Activated CD4-positive, alpha-beta memory T cell treated with anti-CD3 and anti-CD28 coated beads for 36 hours (primary cell): ENCODE measurements around the gene GNG2. TPM values are rescaled to one million over a fixed set of nuclear protein-coding genes. Genes with fewer than 3 reads are reported as not detected.

Experiments used
- CTCF ChIA-PET: fragments of 350-600 bp; sonication (Branson Sonifier 250); formaldehyde crosslinking; loops from one replicate; lab custom pipeline; 2021; ENCODE audit warnings: antibody characterized with exemption, inconsistent platforms; lab: Charles Lee
- POLR2A ChIA-PET: fragments of 350-600 bp; sonication (Branson Sonifier 250); formaldehyde crosslinking; loops from one replicate; lab custom pipeline; 2021; ENCODE audit warnings: antibody characterized with exemption; lab: Charles Lee
- DNase-seq: peaks from one replicate; pipeline ENCODE4 v3.0.0-alpha.2; 2020
- H3K27ac Mint-ChIP-seq: one replicate; pipeline ENCODE4 v1.8.0; 2021; ENCODE audit warnings: mixed read lengths
- H3K27me3 Mint-ChIP-seq: one replicate; pipeline ENCODE4 v1.8.0; 2021; ENCODE audit warnings: mixed read lengths
- H3K36me3 Mint-ChIP-seq: one replicate; pipeline ENCODE4 v1.8.0; 2021; ENCODE audit warnings: mixed read lengths
- H3K4me1 Mint-ChIP-seq: one replicate; pipeline ENCODE4 v1.8.0; 2021; ENCODE audit warnings: low read depth, mixed read lengths
- H3K4me3 Mint-ChIP-seq: one replicate; pipeline ENCODE4 v1.8.0; 2021; ENCODE audit warnings: mild to moderate bottlenecking, mixed read lengths
- H3K9me3 Mint-ChIP-seq: one replicate; pipeline ENCODE4 v1.8.0; 2021; ENCODE audit warnings: mixed read lengths
- intact Hi-C: fragments of 100-400 bp; cut with micrococcal nuclease; formaldehyde crosslinking; loops from one replicate; pipeline ENCODE4 v1.15.1; 2023
- total RNA-seq, 2 experiments: library from RNA; stranded (reverse); gene quantifications; one replicate each; pipeline ENCODE4 v1.2.3, GENCODE V29; 2021

The GNG2 gene
- total RNA-seq, 2 experiments from 2014 or later, result 146 TPM

- Mint-ChIP-seq H3K4me1 (peaks cover 26% of the 10 kb centered on the region), H3K27ac (no peak overlapping the region), H3K27me3 (no peaks in the 10 kb centered on the region), H3K36me3 (peaks cover 41% of the 10 kb centered on the region), H3K9me3 (no peaks in the 10 kb centered on the region), H3K4me3 (no peak overlapping the region)
- DNase-seq, result no peak
- ChIA-PET POLR2A (no interaction called here), CTCF (interaction anchor here (0.6 to 1.8 kb wide), 22 partner anchors 10 to 304 kb away, joined by 3 to 11 read pairs (median 4); no protein-coding TSS in a partner anchor)
- intact Hi-C loops, result loop anchor here (5.0 kb wide), 1 partner anchor 136 kb away; no protein-coding TSS in a partner anchor
Observed at GRCh38 chr14:51996148-51996746, 135.8 kb downstream of the GNG2 start.

GRCh38 chr14:51998348-51998747 is 137.9 kb downstream of the GNG2 start:
- no peaks in the 10 kb centered on the region for H3K27me3 Mint-ChIP-seq
- H3K36me3 Mint-ChIP-seq, result peaks cover 48% of the 10 kb centered on the region
- ChIA-PET POLR2A (no interaction called here), CTCF (interaction anchor here (1.2 kb wide), 1 partner anchor 20 kb away, joined by 3 read pairs; no protein-coding TSS in a partner anchor)
- H3K9me3 Mint-ChIP-seq, result no peaks in the 10 kb centered on the region
- H3K27ac Mint-ChIP-seq, result no peak overlapping the region
- no peak overlapping the region for H3K4me3 Mint-ChIP-seq
- intact Hi-C loops, result loop anchor here (5.0 kb wide), 1 partner anchor 134 kb away; no protein-coding TSS in a partner anchor
- H3K4me1 Mint-ChIP-seq, result peaks cover 13% of the 10 kb centered on the region
- DNase-seq, result no peak

- Mint-ChIP-seq H3K9me3 (no peaks in the 10 kb centered on the region), H3K4me3 (no peak overlapping the region), H3K36me3 (peaks cover 50% of the 10 kb centered on the region), H3K27ac (no peak overlapping the region), H3K27me3 (no peaks in the 10 kb centered on the region), H3K4me1 (peaks cover 6% of the 10 kb centered on the region)
- ChIA-PET POLR2A (no interaction called here), CTCF (no interaction called here)
- no peak for DNase-seq
- intact Hi-C loops, result loop anchor here (5.0 kb wide), 1 partner anchor 133 kb away; no protein-coding TSS in a partner anchor
Observed at GRCh38 chr14:51999084-51999483, 138.7 kb downstream of the GNG2 start.

- Mint-ChIP-seq H3K9me3 (no peaks in the 10 kb centered on the region), H3K36me3 (peaks cover 46% of the 10 kb centered on the region), H3K4me3 (no peak overlapping the region), H3K27me3 (no peaks in the 10 kb centered on the region), H3K27ac (no peak overlapping the region), H3K4me1 (no peaks in the 10 kb centered on the region)
- ChIA-PET POLR2A (no interaction called here), CTCF (interaction anchor here (0.7 kb wide), 1 partner anchor 15 kb away, joined by 4 read pairs; no protein-coding TSS in a partner anchor)
- DNase-seq, result no peak
- intact Hi-C loops, result no loop called here
Observed at GRCh38 chr14:52000019-52000582, 139.7 kb downstream of the GNG2 start.

DNA sequence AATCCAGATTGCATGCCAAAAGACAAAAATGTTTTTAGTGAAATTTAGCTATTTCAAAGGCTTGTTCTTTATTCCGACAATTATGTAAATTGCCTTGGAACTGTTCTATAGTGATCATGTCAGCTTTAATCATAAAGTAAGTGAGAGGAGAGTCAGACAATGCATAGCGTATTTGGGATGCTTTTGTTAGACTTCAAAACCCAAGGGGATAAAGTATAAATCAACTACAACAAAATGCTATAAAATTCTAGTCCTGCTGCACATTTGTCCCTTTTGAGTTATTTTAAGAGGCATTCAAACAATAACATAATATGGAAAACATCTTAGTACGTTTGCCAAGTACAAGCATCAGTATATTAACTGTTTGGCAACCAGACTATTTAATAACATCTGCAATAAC is 140.3 kb downstream of the GNG2 start:
- POLR2A ChIA-PET, result no interaction called here

GRCh38 chr14:52002542-52002941 is 142.1 kb downstream of the GNG2 start:
- ChIA-PET CTCF (interaction anchor here (1.1 kb wide), 2 partner anchors 12 to 24 kb away, joined by 3 read pairs; no protein-coding TSS in a partner anchor), POLR2A (no interaction called here)
- no peak overlapping the region for H3K4me3 Mint-ChIP-seq
- H3K36me3 Mint-ChIP-seq, result peaks cover 48% of the 10 kb centered on the region
- H3K4me1 Mint-ChIP-seq, result no peaks in the 10 kb centered on the region
- no peaks in the 10 kb centered on the region for H3K9me3 Mint-ChIP-seq
- H3K27ac Mint-ChIP-seq, result no peak overlapping the region
- no peak for DNase-seq
- intact Hi-C loops, result no loop called here
- no peaks in the 10 kb centered on the region for H3K27me3 Mint-ChIP-seq

More for the DNA sequence above, 140.3 kb downstream of the GNG2 start:
- H3K4me1 Mint-ChIP-seq, result no peaks in the 10 kb centered on the region
- no peak for DNase-seq
- no peaks in the 10 kb centered on the region for H3K27me3 Mint-ChIP-seq
- H3K9me3 Mint-ChIP-seq, result no peaks in the 10 kb centered on the region
- peaks cover 47% of the 10 kb centered on the region for H3K36me3 Mint-ChIP-seq
- H3K27ac Mint-ChIP-seq, result no peak overlapping the region
- CTCF ChIA-PET, result no interaction called here
- intact Hi-C loops, result no loop called here
- H3K4me3 Mint-ChIP-seq, result no peak overlapping the region

DNA sequence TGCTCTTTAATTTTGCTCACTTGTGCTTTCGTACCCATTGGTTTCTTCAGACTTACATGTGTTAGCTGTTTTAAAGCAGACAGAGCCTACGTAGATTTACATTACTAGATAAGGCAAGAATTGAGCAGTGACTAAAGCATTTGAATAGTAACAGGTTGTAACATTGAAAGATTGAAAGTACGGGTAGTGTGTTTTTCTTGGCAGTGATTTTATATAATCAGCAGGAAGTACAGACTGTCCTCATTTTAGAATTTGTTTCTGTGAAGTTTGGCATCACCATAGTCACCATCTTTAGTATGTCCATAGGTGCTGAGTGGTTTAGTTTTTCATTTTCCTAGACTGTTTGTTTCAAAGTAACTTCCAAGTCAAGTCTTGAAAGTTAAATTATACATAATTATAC is 142.9 kb downstream of the GNG2 start:
- intact Hi-C loops, result no loop called here
- DNase-seq, result no peak
- ChIA-PET POLR2A (no interaction called here), CTCF (interaction anchor here (1.1 kb wide), 2 partner anchors 12 to 24 kb away, joined by 3 read pairs; no protein-coding TSS in a partner anchor)
- Mint-ChIP-seq H3K9me3 (no peaks in the 10 kb centered on the region), H3K4me3 (no peak overlapping the region), H3K4me1 (no peaks in the 10 kb centered on the region), H3K36me3 (peaks cover 54% of the 10 kb centered on the region), H3K27me3 (no peaks in the 10 kb centered on the region), H3K27ac (peak overlapping the region; percentile 15)

DNA sequence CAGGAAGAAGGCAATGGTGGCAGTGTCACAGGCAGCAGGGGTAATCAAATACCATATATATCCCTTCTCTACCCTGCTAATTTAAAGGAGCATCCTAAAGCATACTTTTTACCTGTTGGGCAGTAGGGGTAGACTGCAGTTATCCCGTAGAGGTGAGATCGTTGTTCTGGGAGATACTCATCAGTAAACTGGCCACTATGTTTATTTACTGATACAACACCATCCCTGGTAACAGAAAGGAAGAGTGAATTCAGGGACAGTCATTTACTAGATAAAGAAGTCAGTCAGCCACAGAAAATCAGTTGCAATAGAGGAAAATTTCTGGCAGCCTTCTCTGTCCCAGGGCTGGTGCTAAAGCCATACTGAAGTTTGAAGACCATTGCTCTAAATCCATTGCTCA is 145.2 kb downstream of the GNG2 start:
- no peaks in the 10 kb centered on the region for H3K27me3 Mint-ChIP-seq
- intact Hi-C loops, result no loop called here

DNA sequence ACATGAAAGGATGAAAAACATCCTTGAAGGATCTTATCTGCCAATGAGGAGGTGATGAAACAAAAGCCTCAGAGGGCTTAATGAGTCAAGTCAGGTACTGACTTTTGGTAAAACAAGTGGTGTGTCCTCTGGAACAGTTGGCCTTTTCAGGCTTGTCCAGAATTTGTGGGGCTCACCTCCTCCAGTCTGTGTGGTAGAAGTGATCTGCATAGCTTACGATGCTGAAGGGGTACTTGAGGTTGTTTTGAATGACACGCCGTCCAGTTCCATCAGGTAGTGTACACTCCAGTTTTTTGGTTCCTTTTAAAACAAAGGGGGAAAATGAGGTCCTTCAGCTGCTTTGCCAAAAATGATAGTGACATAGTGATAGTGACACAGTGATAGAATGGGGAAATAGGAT is 145.9 kb downstream of the GNG2 start:
- POLR2A ChIA-PET, result no interaction called here
- CTCF ChIA-PET, result interaction anchor here (1.5 kb wide), 1 partner anchor 11 kb away, joined by 8 read pairs; no protein-coding TSS in a partner anchor
- H3K4me1 Mint-ChIP-seq, result no peaks in the 10 kb centered on the region
- H3K36me3 Mint-ChIP-seq, result peaks cover 56% of the 10 kb centered on the region
- intact Hi-C loops, result no loop called here
- peak overlapping the region; percentile 43 for H3K27ac Mint-ChIP-seq
- no peaks in the 10 kb centered on the region for H3K27me3 Mint-ChIP-seq
- H3K9me3 Mint-ChIP-seq, result no peaks in the 10 kb centered on the region
- no peak for DNase-seq
- no peak overlapping the region for H3K4me3 Mint-ChIP-seq

More for the DNA sequence above, 145.2 kb downstream of the GNG2 start:
- POLR2A ChIA-PET, result no interaction called here
- no peaks in the 10 kb centered on the region for H3K9me3 Mint-ChIP-seq
- CTCF ChIA-PET, result interaction anchor here (1.5 kb wide), 1 partner anchor 10 kb away, joined by 8 read pairs; no protein-coding TSS in a partner anchor
- no peaks in the 10 kb centered on the region for H3K4me1 Mint-ChIP-seq
- H3K4me3 Mint-ChIP-seq, result no peak overlapping the region
- peaks cover 53% of the 10 kb centered on the region for H3K36me3 Mint-ChIP-seq
- no peak overlapping the region for H3K27ac Mint-ChIP-seq
- no peak for DNase-seq

DNA sequence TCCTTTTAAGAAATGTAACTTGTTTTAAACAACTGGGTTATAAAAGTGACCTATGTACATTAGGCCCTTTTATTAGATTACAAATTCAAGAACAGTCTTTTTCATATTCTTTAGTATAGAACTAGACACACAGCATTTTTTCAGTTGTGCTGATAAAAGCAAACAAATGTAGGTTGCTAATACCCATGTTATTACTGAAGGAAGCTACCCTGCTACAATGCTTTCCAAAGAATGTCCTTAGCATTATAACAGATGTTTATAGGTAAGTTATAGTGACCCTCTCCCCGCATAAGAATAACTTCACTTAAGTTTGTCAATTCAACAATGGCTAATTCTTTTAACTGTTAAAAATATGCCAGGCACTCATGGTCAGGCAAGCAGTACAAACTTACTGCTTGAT is 146.8 kb downstream of the GNG2 start:
- H3K4me3 Mint-ChIP-seq, result no peak overlapping the region
- H3K27me3 Mint-ChIP-seq, result no peaks in the 10 kb centered on the region
- H3K27ac Mint-ChIP-seq, result no peak overlapping the region
- POLR2A ChIA-PET, result no interaction called here
- H3K4me1 Mint-ChIP-seq, result no peaks in the 10 kb centered on the region
- no peak for DNase-seq
- CTCF ChIA-PET, result interaction anchor here (1.5 to 1.8 kb wide), 2 partner anchors 11 kb away, joined by 8 read pairs; no protein-coding TSS in a partner anchor
- intact Hi-C loops, result no loop called here
- no peaks in the 10 kb centered on the region for H3K9me3 Mint-ChIP-seq
- peaks cover 54% of the 10 kb centered on the region for H3K36me3 Mint-ChIP-seq

DNA sequence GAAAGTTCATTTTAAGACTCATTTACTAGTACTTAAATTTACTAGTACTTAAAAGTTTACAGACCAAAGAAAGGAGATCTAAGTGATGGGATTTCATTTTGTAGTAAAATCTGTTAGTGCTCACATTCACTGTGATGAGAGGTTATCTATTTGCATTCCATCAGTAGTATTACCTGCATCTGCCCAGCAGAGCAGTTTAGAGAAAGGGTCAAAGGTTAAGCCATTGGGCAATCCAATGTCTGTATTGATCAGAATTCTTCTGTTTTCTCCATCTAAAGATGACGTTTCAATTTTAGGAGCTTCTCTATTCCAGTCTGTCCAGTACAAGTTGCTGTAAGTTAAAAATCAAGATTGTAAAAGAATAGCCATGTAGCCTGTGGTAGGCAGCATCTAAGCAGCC is 147.2 kb downstream of the GNG2 start:
- Mint-ChIP-seq H3K4me1 (no peaks in the 10 kb centered on the region), H3K9me3 (no peaks in the 10 kb centered on the region), H3K27ac (no peak overlapping the region), H3K36me3 (peaks cover 51% of the 10 kb centered on the region), H3K27me3 (no peaks in the 10 kb centered on the region), H3K4me3 (no peak overlapping the region)
- intact Hi-C loops, result no loop called here
- POLR2A ChIA-PET, result no interaction called here
- CTCF ChIA-PET, result interaction anchor here (1.8 kb wide), 1 partner anchor 12 kb away, joined by 8 read pairs; no protein-coding TSS in a partner anchor
- DNase-seq, result no peak

- intact Hi-C loops, result no loop called here
- Mint-ChIP-seq H3K36me3 (peaks cover 49% of the 10 kb centered on the region), H3K9me3 (no peaks in the 10 kb centered on the region)
Observed at GRCh38 chr14:52008136-52008535, 147.7 kb downstream of the GNG2 start.

More at GRCh38 chr14:52008136-52008535, 147.7 kb downstream of the GNG2 start:
- Mint-ChIP-seq H3K4me3 (no peak overlapping the region), H3K27ac (no peak overlapping the region), H3K4me1 (no peaks in the 10 kb centered on the region), H3K27me3 (no peaks in the 10 kb centered on the region)
- ChIA-PET POLR2A (no interaction called here), CTCF (interaction anchor here (1.8 kb wide), 1 partner anchor 12 kb away, joined by 8 read pairs; no protein-coding TSS in a partner anchor)
- no peak for DNase-seq
